Skeletal muscle satellite cell (primary cell): ENCODE results near the gene PRKD2.
"Not testable (repeated sequence)": the region's sequence is repeated elsewhere in the genome, so short reads cannot be mapped to it uniquely, and the experiment has no call there.

Experiments used
- H3K27me3 ChIP-seq: 2 replicates; pipeline ENCODE4 v1.7.0; 2013; ENCODE audit warnings: low read length; ENCODE audit not compliant: control insufficient read depth, insufficient read depth
- H3K36me3 ChIP-seq: 2 replicates; pipeline ENCODE4 v1.7.0; 2013; ENCODE audit warnings: mild to moderate bottlenecking, control low read depth, low read length; ENCODE audit not compliant: insufficient read depth
- H3K4me1 ChIP-seq: 2 replicates; pipeline ENCODE4 v1.7.0; 2013; ENCODE audit warnings: low read length; ENCODE audit not compliant: control insufficient read depth, insufficient read depth
- H3K4me2 ChIP-seq: 2 replicates; pipeline ENCODE4 v1.7.0; 2013; ENCODE audit warnings: mild to moderate bottlenecking, low read length
- H3K4me3 ChIP-seq: 2 replicates; pipeline ENCODE4 v1.7.0; 2013; ENCODE audit warnings: low read length
- H3K9ac ChIP-seq: 2 replicates; pipeline ENCODE4 v1.7.0; 2013; ENCODE audit warnings: mild to moderate bottlenecking, low read depth, low read length, moderate library complexity
- H3K9me3 ChIP-seq: replicated peaks from 2 replicates; pipeline ENCODE4 v1.7.0; 2013; ENCODE audit warnings: mild to moderate bottlenecking, control low read depth, low read length

PRKD2 gene

GRCh38 chr19:46713781-46714443 is 3.0 kb downstream of the PRKD2 start:
- Histone ChIP-seq H3K27me3 (no peaks in the 10 kb centered on the region), H3K36me3 (peaks cover 11% of the 10 kb centered on the region), H3K9me3 (no peaks in the 10 kb centered on the region), H3K4me2 (peak overlapping the region; percentile 100), H3K4me3 (peak overlapping the region; percentile 73), H3K4me1 (peaks cover 19% of the 10 kb centered on the region), H3K9ac (peak overlapping the region; percentile 94)

- H3K4me2 ChIP-seq, H3K9me3 ChIP-seq, H3K27me3 ChIP-seq, H3K4me3 ChIP-seq, H3K9ac ChIP-seq: not testable (repeated sequence)
- H3K4me1 ChIP-seq: peaks cover 16% of the 10 kb centered on the region
- peaks cover 16% of the 10 kb centered on the region for H3K36me3 ChIP-seq
These were observed 4.1 kb downstream of the PRKD2 start for GRCh38 chr19:46712768-46713338.

GRCh38 chr19:46710687-46711086 is 6.2 kb downstream of the PRKD2 start:
- no peaks in the 10 kb centered on the region for H3K9me3 ChIP-seq
- no peak overlapping the region for H3K9ac ChIP-seq
- H3K36me3 ChIP-seq: peaks cover 16% of the 10 kb centered on the region
- no peak overlapping the region for H3K4me3 ChIP-seq
- peaks cover 12% of the 10 kb centered on the region for H3K4me1 ChIP-seq
- no peak overlapping the region for H3K4me2 ChIP-seq
- no peaks in the 10 kb centered on the region for H3K27me3 ChIP-seq

GRCh38 chr19:46704379-46705076 is 12.4 kb downstream of the PRKD2 start:
- peaks cover 47% of the 10 kb centered on the region for H3K36me3 ChIP-seq
- H3K9ac ChIP-seq: no peak overlapping the region

GRCh38 chr19:46700704-46701103 is 16.2 kb downstream of the PRKD2 start:
- H3K36me3 ChIP-seq: peaks cover 64% of the 10 kb centered on the region
- no peak overlapping the region for H3K4me2 ChIP-seq
- H3K9ac ChIP-seq: no peak overlapping the region
- H3K27me3 ChIP-seq: no peaks in the 10 kb centered on the region
- peaks cover 4% of the 10 kb centered on the region for H3K4me1 ChIP-seq
- H3K4me3 ChIP-seq: no peak overlapping the region
- H3K9me3 ChIP-seq: no peaks in the 10 kb centered on the region

More at GRCh38 chr19:46704379-46705076, 12.4 kb downstream of the PRKD2 start:
- Histone ChIP-seq H3K4me1 (no peaks in the 10 kb centered on the region), H3K27me3 (no peaks in the 10 kb centered on the region), H3K4me3 (no peak overlapping the region), H3K4me2 (no peak overlapping the region), H3K9me3 (no peaks in the 10 kb centered on the region)

- Histone ChIP-seq H3K4me2 (no peak overlapping the region), H3K4me1 (peaks cover 4% of the 10 kb centered on the region), H3K9ac (no peak overlapping the region), H3K4me3 (no peak overlapping the region), H3K9me3 (no peaks in the 10 kb centered on the region), H3K27me3 (no peaks in the 10 kb centered on the region), H3K36me3 (peaks cover 67% of the 10 kb centered on the region)
These were observed 18.3 kb downstream of the PRKD2 start for GRCh38 chr19:46698395-46699321.

GRCh38 chr19:46697204-46697960 is 19.5 kb downstream of the PRKD2 start:
- Histone ChIP-seq H3K4me2 (peak overlapping the region; percentile 55), H3K9me3 (no peaks in the 10 kb centered on the region), H3K4me1 (peaks cover 4% of the 10 kb centered on the region), H3K27me3 (no peaks in the 10 kb centered on the region), H3K4me3 (no peak overlapping the region), H3K9ac (no peak overlapping the region), H3K36me3 (peaks cover 70% of the 10 kb centered on the region)

GRCh38 chr19:46696866-46697203 is 20.1 kb downstream of the PRKD2 start:
- H3K4me3 ChIP-seq: no peak overlapping the region
- H3K4me2 ChIP-seq: no peak overlapping the region
- peaks cover 4% of the 10 kb centered on the region for H3K4me1 ChIP-seq
- no peaks in the 10 kb centered on the region for H3K27me3 ChIP-seq
- H3K36me3 ChIP-seq: peaks cover 71% of the 10 kb centered on the region
- H3K9me3 ChIP-seq: no peaks in the 10 kb centered on the region
- no peak overlapping the region for H3K9ac ChIP-seq

GRCh38 chr19:46696052-46696451 is 20.9 kb downstream of the PRKD2 start:
- H3K9ac ChIP-seq: no peak overlapping the region
- no peak overlapping the region for H3K4me2 ChIP-seq
- H3K9me3 ChIP-seq: no peaks in the 10 kb centered on the region
- no peaks in the 10 kb centered on the region for H3K27me3 ChIP-seq
- H3K4me1 ChIP-seq: peaks cover 4% of the 10 kb centered on the region
- no peak overlapping the region for H3K4me3 ChIP-seq
- peaks cover 72% of the 10 kb centered on the region for H3K36me3 ChIP-seq

- Histone ChIP-seq H3K36me3 (peaks cover 73% of the 10 kb centered on the region), H3K27me3 (no peaks in the 10 kb centered on the region), H3K9ac (no peak overlapping the region)
These were observed 23.2 kb downstream of the PRKD2 start for GRCh38 chr19:46693760-46694159.

More at GRCh38 chr19:46693760-46694159, 23.2 kb downstream of the PRKD2 start:
- no peaks in the 10 kb centered on the region for H3K9me3 ChIP-seq
- H3K4me3 ChIP-seq: no peak overlapping the region
- peaks cover 4% of the 10 kb centered on the region for H3K4me1 ChIP-seq
- no peak overlapping the region for H3K4me2 ChIP-seq
